Glutamatergic neuron (in vitro differentiated cells): ENCODE measurements around the gene SSH3. TPM values are rescaled to one million over a fixed set of nuclear protein-coding genes. Genes with fewer than 3 reads are reported as not detected.

Experiments used
- DNase-seq: peaks from one replicate; pipeline ENCODE4 v3.0.0; 2022
- H3K27ac Mint-ChIP-seq: one replicate; pipeline ENCODE4 v1.8.0; 2020; ENCODE audit warnings: mild to moderate bottlenecking, mixed read lengths, inconsistent platforms; ENCODE audit not compliant: unreplicated experiment
- H3K27me3 Mint-ChIP-seq: one replicate; pipeline ENCODE4 v1.8.0; 2020; ENCODE audit warnings: mild to moderate bottlenecking, moderate library complexity, mixed read lengths, inconsistent platforms; ENCODE audit not compliant: unreplicated experiment
- H3K36me3 Mint-ChIP-seq: one replicate; pipeline ENCODE4 v1.8.0; 2020; ENCODE audit warnings: mild to moderate bottlenecking, mixed read lengths, inconsistent platforms; ENCODE audit not compliant: unreplicated experiment
- H3K4me1 Mint-ChIP-seq: one replicate; pipeline ENCODE4 v1.8.0; 2020; ENCODE audit warnings: mild to moderate bottlenecking, low read depth, mixed read lengths, inconsistent platforms; ENCODE audit not compliant: unreplicated experiment
- H3K4me3 Mint-ChIP-seq: one replicate; pipeline ENCODE4 v1.8.0; 2020; ENCODE audit warnings: mild to moderate bottlenecking, mixed read lengths, inconsistent platforms; ENCODE audit not compliant: unreplicated experiment
- H3K9me3 Mint-ChIP-seq: one replicate; pipeline ENCODE4 v1.8.0; 2020; ENCODE audit warnings: mild to moderate bottlenecking, moderate library complexity, mixed read lengths, inconsistent platforms; ENCODE audit not compliant: unreplicated experiment
- total RNA-seq: library from RNA; stranded (reverse); fragmentation: NEBNext Ultra II Directional; extraction: Animal tissue kit (Norgen Biotek cat#: 25700); gene quantifications from one replicate; pipeline ENCODE4 v1.2.1, GENCODE V29; 2021; ENCODE audit not compliant: unreplicated experiment
- TF ChIP-seq, protein P1 (sequence below): fragments of 200-600 bp; sonication (generic); IDR thresholded peaks from one replicate; pipeline ENCODE4 v1.5.0; 2021; ENCODE audit not compliant: partially characterized antibody, unreplicated experiment

Gene SSH3
- total RNA-seq, 1 donor from 2014 or later: 8.3 TPM

DNA sequence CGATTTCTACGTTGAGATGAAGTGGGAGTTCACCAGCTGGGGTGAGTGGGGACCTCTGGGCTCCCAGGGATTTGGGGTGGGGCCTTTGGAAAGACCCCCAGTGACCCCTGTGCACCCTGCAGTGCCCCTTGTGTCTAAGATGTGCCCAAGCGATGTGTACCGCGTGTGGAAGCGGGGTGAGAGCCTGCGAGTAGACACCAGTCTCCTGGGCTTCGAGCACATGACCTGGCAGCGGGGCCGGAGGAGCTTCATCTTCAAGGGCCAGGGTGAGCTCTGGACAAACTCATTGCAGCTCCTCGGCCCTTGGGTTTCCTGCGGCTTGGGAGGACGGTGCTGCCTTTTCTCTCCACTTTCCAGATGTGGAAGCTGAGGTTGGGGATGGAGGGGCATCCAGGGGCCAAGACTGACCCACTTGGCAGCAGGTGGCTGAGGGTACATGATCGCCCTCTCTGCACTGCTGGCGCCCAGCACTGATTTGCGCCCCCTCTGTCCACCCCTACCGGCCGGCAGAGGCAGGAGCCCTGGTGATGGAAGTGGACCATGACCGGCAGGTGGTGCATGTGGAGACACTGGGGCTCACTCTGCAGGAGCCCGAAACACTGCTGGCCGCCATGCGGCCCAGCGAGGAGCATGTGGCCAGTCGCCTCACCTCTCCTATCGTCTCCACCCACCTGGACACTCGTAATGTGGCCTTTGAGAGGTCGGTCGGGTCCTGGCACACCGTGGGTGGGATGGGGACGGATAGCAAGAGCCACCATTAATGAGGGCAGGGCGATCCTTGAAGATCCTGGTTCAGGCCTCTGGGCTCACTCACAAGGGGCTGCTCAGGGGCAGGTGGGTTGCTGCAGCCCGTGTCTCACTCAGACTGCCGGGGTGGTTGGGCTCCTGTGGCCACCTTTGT, 11.6 kb upstream of the SSH3 start:
- Mint-ChIP-seq H3K4me3 (no peak overlapping the region), H3K27me3 (peaks cover 16% of the 10 kb centered on the region), H3K4me1 (peaks cover 7% of the 10 kb centered on the region), H3K36me3 (peaks cover 11% of the 10 kb centered on the region), H3K9me3 (peaks cover 13% of the 10 kb centered on the region), H3K27ac (no peak overlapping the region)
- TF ChIP-seq, protein P1, sequence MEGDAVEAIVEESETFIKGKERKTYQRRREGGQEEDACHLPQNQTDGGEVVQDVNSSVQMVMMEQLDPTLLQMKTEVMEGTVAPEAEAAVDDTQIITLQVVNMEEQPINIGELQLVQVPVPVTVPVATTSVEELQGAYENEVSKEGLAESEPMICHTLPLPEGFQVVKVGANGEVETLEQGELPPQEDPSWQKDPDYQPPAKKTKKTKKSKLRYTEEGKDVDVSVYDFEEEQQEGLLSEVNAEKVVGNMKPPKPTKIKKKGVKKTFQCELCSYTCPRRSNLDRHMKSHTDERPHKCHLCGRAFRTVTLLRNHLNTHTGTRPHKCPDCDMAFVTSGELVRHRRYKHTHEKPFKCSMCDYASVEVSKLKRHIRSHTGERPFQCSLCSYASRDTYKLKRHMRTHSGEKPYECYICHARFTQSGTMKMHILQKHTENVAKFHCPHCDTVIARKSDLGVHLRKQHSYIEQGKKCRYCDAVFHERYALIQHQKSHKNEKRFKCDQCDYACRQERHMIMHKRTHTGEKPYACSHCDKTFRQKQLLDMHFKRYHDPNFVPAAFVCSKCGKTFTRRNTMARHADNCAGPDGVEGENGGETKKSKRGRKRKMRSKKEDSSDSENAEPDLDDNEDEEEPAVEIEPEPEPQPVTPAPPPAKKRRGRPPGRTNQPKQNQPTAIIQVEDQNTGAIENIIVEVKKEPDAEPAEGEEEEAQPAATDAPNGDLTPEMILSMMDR: no peak
- no peak for DNase-seq

DNA sequence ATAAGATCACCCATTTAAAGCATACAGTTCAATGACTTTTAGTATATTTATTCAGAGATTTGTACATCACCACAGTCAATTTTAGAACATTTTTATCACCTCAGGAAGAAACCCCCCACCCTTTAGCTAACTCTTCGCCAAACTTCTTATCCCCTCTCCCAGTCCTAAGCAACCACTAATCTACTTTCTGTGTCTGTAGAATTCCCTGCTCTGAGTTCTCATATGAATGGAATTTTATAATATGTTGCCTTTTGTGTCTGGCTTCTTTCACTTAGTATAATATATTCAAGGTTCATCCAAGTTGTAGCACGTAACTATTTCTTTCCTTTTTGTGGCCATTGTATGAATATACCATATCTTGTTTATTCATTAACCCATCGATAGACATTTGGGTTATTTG, 10.7 kb upstream of the SSH3 start:
- Mint-ChIP-seq H3K9me3 (peaks cover 6% of the 10 kb centered on the region), H3K4me3 (no peak overlapping the region), H3K27ac (no peak overlapping the region), H3K4me1 (peaks cover 3% of the 10 kb centered on the region), H3K27me3 (peaks cover 10% of the 10 kb centered on the region), H3K36me3 (peaks cover 16% of the 10 kb centered on the region)
- DNase-seq: no peak
- TF ChIP-seq, protein P1: no peak

DNA sequence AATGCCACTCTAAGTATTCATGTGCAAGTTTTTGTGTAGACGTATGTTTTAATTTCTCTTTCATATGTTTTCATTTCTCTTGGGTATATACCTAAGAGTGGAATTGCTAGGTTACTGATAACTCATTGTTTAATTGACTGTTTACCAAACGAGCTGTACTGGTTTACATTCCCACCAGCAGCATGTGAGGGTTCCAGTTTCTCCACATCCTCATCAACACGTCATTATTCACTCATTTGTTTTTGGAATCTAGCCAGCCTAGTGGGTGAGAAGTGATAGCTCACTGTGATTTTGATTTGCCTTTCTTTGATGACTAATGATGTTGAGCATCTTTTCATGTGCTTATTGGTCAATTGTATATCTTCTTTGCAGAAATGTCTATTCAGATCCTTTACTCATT, 10.2 kb upstream of the SSH3 start:
- H3K27me3 Mint-ChIP-seq: peaks cover 7% of the 10 kb centered on the region
- no peak overlapping the region for H3K4me3 Mint-ChIP-seq
- TF ChIP-seq, protein P1: no peak
- no peaks in the 10 kb centered on the region for H3K4me1 Mint-ChIP-seq
- H3K9me3 Mint-ChIP-seq: peaks cover 6% of the 10 kb centered on the region
- no peak for DNase-seq
- H3K27ac Mint-ChIP-seq: no peak overlapping the region
- H3K36me3 Mint-ChIP-seq: peaks cover 16% of the 10 kb centered on the region

DNA sequence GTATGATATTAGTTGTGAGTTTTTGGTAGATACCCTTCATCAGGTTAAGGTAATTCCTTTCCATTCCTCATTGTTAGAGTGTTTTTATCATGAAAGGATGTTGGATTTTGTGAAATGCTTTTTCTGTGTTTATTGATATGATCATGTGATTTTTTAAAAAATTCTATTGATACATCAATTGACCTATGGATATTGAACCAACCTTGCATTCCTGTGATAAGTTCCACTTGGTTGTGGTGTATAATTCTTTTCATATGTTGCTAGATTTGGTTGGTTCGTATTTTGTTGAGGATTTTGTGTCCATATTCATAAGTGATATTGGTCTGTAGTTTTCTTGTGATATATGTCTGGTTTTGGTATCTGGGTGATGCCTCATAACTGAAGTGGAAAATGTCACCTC, 7.5 kb upstream of the SSH3 start:
- H3K27ac Mint-ChIP-seq: no peak overlapping the region

More for the DNA sequence above, 7.5 kb upstream of the SSH3 start:
- H3K4me1 Mint-ChIP-seq: no peaks in the 10 kb centered on the region
- H3K9me3 Mint-ChIP-seq: peaks cover 5% of the 10 kb centered on the region
- peaks cover 21% of the 10 kb centered on the region for H3K36me3 Mint-ChIP-seq
- no peak for DNase-seq
- TF ChIP-seq, protein P1: no peak
- H3K27me3 Mint-ChIP-seq: no peaks in the 10 kb centered on the region
- no peak overlapping the region for H3K4me3 Mint-ChIP-seq
